Measurements from ENCODE around the gene FCHO2. TPM values are rescaled to one million over a fixed set of nuclear protein-coding genes. Genes with fewer than 3 reads are reported as not detected.

The FCHO2 gene
- total and polyA plus RNA-seq, 2 donors (not counting 3 experiments of a cell fraction or from before 2014, with no cell fraction given) = 12.0 to 25.2 TPM

GRCh38 chr5:73116506-73116905 is 160.7 kb downstream of the FCHO2 start:
- intact Hi-C loops (cut with micrococcal nuclease) = no loop called here
- CTCF ChIA-PET = interaction anchor here (1.1 to 2.0 kb wide), 3 partner anchors 15 to 36 kb away, joined by 3 to 5 read pairs (median 4); no protein-coding TSS in a partner anchor

GRCh38 chr5:73117088-73117740 is 161.4 kb downstream of the FCHO2 start:
- intact Hi-C loops (cut with micrococcal nuclease) (no loop called here), dilution Hi-C loops (cut with MboI; ENCODE audit: extremely low pct_ligation_motif_present, low sequenced_read_pairs) (no loop called here)
- Histone ChIP-seq H2AFZ (ENCODE audit: low read depth, low read length) (no peak overlapping the region), H4K20me1 (replicated peaks; ENCODE audit: control insufficient read depth, extremely low read depth, insufficient read depth, low read length) (no peaks in the 10 kb centered on the region), H3K4me1 (ENCODE audit: control insufficient read depth, extremely low read depth, insufficient read depth, low read length) (peaks cover 18% of the 10 kb centered on the region), H3K4me3 (replicated peaks in 1 of 3; ENCODE audit: insufficient read depth in 1 of 3, low read depth in 1 of 3, low read length in 3 of 3) (no peak overlapping the region), H3K36me3 (ENCODE audit: control insufficient read depth in 2 of 2, extremely low read depth in 1 of 2, insufficient read depth in 2 of 2, low read length in 2 of 2) (no peaks in the 10 kb centered on the region), H3K9ac (replicated peaks; ENCODE audit: extremely low read depth, insufficient read depth, low read length) (no peak overlapping the region), H3K27ac (ENCODE audit: insufficient read depth, low read depth, low read length) (no peak overlapping the region), H3K9me1 (replicated peaks; ENCODE audit: control insufficient read depth, extremely low read depth, insufficient read depth, low read length) (no peaks in the 10 kb centered on the region), H3K9me3 (replicated peaks; ENCODE audit: control insufficient read depth, insufficient read depth, low read length) (no peaks in the 10 kb centered on the region), H3K27me3 (ENCODE audit: control insufficient read depth in 2 of 2, insufficient read depth in 2 of 2, low read length in 2 of 2) (peaks cover 0 to 2% of the 10 kb centered on the region in 2 experiments), H3K79me2 (ENCODE audit: control insufficient read depth, insufficient read depth, low read length) (peaks cover 14% of the 10 kb centered on the region), H3K4me2 (ENCODE audit: insufficient read depth, low read length) (no peak overlapping the region)
- POLR2A ChIA-PET = no interaction called here
- BruUV-seq (replicated peaks) = no TSS peak
- no peak for DNase-seq (ENCODE audit: low read depth, low spot score)
- FAIRE-seq = no peak
- CTCF ChIA-PET = interaction anchor here (1.5 kb wide), 1 partner anchor 36 kb away, joined by 3 read pairs; no protein-coding TSS in a partner anchor
- no peak for TF ChIP-seq EZH2 (IDR thresholded peaks at IDR 0.05; ENCODE audit: borderline replicate concordance, low read depth, low read length, severe bottlenecking)
- TF ChIP-seq POLR2A (IDR thresholded peaks at IDR 0.05; ENCODE audit: low read depth, low read length) = no peak

More at GRCh38 chr5:73116506-73116905, 160.7 kb downstream of the FCHO2 start:
- H4K20me1 ChIP-seq (replicated peaks; ENCODE audit: control insufficient read depth, extremely low read depth, insufficient read depth, low read length) = no peaks in the 10 kb centered on the region
- no peak overlapping the region for H2AFZ ChIP-seq (ENCODE audit: low read depth, low read length)
- H3K4me2 ChIP-seq (ENCODE audit: insufficient read depth, low read length) = no peak overlapping the region
- FAIRE-seq (no peak), DNase-seq (ENCODE audit: low read depth, low spot score) (no peak)
- TF ChIP-seq FOS (IDR thresholded peaks at IDR 0.05; ENCODE audit: borderline replicate concordance, insufficient read depth, low read length) = no peak
- peaks cover 12% of the 10 kb centered on the region for H3K4me1 ChIP-seq (ENCODE audit: control insufficient read depth, extremely low read depth, insufficient read depth, low read length)
- H3K9me1 ChIP-seq (replicated peaks; ENCODE audit: control insufficient read depth, extremely low read depth, insufficient read depth, low read length) = no peaks in the 10 kb centered on the region
- H3K9me3 ChIP-seq (replicated peaks; ENCODE audit: control insufficient read depth, insufficient read depth, low read length) = no peaks in the 10 kb centered on the region
- H3K36me3 ChIP-seq (ENCODE audit: control insufficient read depth in 2 of 2, extremely low read depth in 1 of 2, insufficient read depth in 2 of 2, low read length in 2 of 2) = no peaks in the 10 kb centered on the region
- dilution Hi-C loops (cut with MboI; ENCODE audit: extremely low pct_ligation_motif_present, low sequenced_read_pairs) = no loop called here
- H3K9ac ChIP-seq (replicated peaks; ENCODE audit: extremely low read depth, insufficient read depth, low read length) = no peak overlapping the region
- peaks cover 8% of the 10 kb centered on the region for H3K79me2 ChIP-seq (ENCODE audit: control insufficient read depth, insufficient read depth, low read length)
- H3K4me3 ChIP-seq (replicated peaks in 1 of 3; ENCODE audit: insufficient read depth in 1 of 3, low read depth in 1 of 3, low read length in 3 of 3) = no peak overlapping the region
- no peak overlapping the region for H3K27ac ChIP-seq (ENCODE audit: insufficient read depth, low read depth, low read length)
- no TSS peak for BruUV-seq (replicated peaks)
- peaks cover 0 to 2% of the 10 kb centered on the region in 2 experiments for H3K27me3 ChIP-seq (ENCODE audit: control insufficient read depth in 2 of 2, insufficient read depth in 2 of 2, low read length in 2 of 2)
- POLR2A ChIA-PET = no interaction called here
